T1000 (cell line): ENCODE measurements around the gene PAOX.
"Not testable (repeated sequence)": the region's sequence is repeated elsewhere in the genome, so short reads cannot be mapped to it uniquely, and the experiment has no call there.

ENCODE experiments used
- DNase-seq: peaks from one replicate; lab custom pipeline; 2025; ENCODE audit warnings: mixed read lengths; lab: John Stamatoyannopoulos, UW

Gene PAOX

DNA sequence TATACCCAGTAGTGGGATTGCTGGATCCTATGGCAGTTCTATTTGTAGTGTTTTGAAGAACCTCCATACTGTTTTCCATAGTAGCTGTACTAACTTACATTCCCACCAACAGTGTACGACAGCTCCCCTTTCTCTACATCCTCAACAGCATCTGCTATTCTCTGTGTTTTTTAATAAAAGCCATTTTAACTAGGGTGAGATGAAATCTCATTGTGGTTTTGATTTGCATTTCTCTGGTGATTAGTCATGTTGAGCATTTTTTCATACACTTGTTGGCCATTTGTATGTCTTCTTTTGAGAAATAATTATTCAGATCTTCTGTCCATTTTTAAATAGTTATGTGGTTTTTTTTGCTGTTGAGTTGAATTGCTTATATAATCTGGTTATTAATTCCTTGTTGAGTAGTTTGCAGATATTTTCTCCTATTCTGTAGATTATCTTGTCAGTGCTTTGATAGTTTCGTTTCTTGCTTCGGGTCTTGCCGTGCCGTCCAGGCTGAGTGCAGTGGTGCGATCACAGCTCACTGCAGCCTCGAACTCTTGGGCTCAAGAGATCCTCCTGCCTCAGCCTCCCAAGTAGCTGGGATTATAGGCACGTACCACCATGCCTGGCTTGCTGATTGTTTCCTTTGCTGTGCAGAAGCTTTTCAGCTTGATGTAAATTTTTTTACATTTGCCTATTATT lies 26.9 kb downstream of the PAOX start:
- DNase-seq: no peak

DNA sequence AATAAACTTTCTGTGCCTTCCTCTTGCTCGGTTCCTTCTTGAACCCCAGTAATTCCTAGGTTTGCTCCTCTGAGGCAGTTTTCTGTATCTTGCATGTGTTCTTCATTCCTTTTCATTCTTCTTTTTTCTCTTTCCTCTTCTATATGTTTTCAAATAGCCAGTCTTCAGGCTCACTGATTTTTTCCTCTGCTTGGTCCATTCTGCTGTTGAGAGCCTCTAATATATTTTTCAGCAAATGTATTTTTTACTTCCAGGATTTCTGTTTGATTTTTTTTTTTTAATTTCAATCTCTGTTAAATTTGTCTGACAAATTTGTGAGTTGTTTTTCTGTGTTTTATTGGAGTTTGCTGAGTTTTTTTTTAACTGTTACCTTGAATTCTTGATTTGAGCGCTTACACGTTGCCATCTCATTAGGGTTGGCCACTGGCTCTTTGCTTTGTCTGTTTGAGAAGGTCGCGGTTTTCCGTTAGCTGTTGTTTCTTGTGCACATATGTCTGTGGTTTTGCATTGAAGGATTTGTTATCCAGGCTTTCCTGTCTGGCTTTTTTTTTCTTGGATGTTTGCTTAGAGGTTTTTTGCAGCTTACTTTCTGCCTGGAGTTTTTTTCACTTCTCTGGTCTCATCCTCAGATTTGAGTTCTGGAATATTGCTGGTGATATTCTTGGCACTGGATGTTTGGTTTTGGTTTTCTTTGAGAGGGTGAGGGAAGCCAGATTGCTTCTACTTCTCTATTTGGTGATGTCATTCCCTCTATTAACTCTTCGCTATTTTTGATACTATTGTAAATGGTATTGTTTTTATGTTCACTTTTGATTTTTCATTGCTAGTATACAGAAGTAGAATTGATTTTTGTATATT lies 32.7 kb downstream of the PAOX start:
- DNase-seq: no peak

DNA sequence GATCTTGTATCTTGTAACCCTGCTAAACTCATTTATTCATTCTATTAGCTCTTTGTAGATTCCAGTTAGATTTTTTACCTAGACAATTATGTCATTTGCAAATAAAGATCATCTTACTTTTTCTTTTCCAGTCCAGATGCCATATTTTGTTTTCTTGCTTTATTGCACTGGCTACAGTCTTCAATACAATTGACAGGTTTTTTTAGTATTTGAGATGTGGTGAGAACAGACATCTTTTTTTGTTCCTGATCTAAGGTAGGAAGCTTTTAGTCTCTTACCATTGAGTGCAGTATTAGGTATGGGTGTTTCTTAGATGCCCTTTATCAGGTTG lies 33.3 kb downstream of the PAOX start:
- no peak for DNase-seq

DNA sequence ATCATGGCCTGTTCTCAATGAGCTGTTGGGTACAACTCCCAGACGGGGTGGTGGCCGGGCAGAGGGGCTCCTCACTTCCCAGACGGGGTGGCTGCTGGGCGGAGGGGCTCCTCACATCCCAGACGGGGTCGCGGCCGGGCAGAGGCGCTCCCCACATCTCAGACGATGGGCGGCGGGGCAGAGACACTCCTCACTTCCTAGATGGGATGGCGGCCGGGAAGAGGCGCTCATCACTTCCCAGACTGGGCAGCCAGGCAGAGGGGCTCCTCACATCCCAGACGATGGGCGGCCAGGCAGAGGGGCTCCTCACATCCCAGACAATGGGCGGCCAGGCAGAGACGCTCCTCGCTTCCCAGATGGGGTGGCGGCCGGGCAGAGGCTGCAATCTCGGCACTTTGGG lies 35.3 kb downstream of the PAOX start:
- not testable (repeated sequence) for DNase-seq

DNA sequence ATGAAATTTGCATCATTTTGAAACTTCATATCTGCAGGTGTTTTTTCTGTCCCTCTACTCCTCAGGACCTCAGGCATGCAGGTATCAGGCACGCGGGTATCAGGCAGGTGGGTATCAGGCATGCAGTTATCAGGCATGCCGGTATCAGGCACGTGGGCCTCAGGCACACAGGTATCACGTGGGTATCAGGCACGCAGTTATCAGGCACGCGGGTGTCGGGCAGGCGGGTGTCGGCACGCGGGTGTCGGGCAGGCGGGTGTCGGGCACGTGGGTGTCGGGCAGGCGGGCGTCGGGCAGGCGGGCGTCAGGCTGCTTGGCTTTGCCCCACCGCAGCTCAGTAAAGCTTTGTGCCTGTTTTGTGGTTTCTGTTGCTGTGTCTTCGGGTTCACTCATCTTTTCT lies 36.7 kb downstream of the PAOX start:
- no peak for DNase-seq

DNA sequence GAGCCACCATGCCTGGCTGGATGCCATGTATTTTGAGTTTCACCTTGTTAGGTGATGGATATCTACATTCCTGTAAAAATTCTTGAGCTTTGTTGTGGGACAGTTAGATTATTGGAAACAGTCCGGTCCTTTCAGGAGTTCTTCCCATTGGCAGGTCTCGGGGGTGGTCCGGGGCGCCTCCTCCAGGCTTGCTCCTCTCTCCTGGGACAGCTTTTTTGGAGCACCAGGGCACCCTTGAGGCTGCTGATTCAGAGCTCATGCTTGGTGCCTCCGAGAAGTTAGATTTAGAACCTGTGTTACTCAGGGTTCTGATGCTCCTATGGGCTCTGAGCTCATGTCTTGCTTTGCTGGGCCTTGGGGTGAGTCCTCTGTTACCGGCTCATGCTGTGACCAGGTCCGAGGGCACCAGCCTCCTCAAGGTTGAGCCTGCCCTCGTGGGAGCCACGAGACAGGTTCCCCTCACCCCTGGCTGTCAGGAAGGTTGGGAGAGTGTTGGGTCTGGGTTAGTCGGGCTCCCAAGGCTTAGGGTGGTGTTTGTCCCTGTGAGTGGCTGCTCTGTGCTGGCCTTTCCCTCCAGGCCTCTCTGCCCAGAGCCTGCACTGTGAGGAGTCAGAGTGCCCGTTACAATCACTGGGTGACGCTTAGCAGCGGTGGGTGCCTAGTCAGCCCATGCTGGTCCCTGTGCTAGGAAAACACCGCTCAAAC lies 39.4 kb downstream of the PAOX start:
- no peak for DNase-seq

DNA sequence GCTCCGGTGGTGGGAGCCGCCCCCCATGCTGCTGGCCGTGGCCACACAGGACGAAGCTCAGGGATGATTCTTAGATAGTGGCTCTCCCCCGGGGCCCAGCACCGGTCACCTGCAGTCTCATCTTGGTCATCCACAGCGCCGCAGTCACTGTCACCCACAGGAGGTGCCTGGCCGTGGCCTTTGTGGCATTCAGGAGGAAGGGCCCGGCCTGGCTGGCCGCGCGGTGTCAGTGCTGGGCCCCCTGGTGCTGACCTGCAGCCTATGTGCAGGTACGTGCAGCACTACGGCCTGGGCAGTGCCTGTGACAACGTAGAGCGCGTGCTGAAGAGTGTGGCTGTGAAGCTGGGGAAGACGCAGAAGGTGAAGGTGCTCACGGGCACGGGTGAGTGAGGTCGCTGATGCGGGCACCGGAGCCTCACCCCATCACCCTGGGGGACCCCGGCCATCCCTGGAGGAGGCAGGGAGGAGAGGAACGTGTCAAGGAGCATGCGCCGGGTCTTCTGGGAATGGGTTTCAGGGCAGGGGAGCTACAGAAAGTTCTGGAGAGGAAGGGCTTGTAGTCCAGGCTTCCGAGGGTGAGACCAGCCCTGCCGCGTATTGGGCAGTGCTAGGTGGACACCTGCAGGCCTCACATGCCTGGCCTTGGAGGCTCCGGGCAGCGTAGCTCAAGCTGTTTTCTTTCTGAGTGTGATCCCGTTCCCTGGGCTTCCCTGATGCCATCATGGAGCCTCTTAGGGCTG lies 40.3 kb downstream of the PAOX start:
- DNase-seq: no peak

DNA sequence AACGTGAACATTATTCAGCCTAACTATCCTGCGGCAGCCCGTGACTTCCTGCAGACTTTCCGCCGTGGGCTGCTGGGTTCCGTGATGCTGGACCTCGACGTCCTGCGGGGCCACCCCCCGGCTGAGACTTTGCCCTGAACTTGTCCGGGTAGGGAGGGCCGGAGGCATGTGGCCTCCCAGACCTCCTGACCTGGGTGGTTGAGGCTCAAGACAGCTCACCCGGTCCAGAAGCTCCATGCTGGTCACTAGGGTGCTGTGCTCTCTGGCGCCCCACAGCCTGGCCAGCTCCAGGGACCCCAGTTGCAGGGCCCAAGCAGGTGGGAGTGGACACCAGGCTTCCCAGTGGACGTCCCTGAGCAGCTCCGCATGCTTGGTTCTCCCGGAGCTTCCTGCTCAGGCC lies 41.0 kb downstream of the PAOX start:
- DNase-seq: no peak

DNA sequence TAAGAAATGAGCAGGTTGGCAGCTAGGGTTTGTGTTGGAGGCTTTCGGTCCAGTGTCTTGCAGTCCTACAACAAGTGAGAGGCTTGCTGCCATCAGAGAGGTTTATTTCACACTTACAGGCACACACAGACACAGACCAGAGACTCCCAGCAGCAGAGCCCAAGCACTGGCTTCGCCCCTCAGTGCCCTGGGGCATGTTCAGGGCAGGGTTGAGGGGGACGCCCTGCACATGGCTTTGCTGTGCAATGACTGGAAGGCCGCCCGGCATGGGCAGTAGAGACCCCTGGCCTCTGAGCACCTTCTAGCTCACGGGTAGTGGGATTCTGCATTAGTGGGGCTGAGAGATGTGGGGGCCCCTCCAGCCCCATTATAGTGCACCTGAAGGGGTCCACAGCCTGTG lies 41.5 kb downstream of the PAOX start:
- DNase-seq: no peak

DNA sequence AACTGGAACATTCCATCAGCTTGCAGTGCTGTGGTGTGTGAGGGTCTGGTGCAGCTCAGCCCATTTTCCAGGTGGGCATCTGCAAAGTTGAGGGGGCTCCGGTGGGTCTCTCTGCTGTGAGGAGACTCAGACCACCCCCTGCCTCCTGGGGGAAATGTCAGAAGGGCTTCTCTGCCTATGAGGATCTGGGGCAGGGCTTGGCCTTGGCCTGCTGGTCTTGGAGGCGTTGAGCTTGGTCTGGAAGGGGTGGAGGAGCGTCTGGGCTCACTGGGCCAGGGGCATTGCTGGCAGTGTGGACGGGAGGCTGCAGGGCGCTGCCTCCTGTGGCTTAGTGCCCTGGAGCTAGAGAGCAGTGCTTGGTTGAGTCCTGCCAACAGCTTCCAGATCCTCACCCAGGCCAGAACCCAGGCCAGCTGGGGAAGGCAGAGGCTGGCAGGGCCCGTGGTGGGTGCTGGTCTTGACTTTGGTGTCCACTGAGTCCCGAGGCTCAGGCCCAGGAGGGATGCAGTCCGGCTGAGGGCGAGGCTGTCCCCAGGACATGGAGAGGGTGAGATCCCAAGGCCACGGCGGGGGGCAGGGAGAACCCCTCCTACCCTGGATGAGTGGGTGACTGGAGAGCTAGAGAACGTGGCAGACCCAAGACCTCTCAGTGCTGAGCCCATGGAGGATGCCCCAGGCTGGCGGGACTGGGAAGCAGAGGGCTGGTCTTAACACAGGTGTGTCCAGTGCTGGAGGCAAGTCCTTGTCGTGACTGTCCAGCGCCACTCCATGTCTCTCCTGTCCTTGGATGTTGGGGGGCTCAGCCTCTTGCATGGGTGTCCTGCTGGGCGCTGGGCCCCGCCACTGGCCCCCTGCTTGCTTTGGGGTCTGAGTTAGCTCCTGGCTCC lies 42.5 kb downstream of the PAOX start:
- DNase-seq: no peak

DNA sequence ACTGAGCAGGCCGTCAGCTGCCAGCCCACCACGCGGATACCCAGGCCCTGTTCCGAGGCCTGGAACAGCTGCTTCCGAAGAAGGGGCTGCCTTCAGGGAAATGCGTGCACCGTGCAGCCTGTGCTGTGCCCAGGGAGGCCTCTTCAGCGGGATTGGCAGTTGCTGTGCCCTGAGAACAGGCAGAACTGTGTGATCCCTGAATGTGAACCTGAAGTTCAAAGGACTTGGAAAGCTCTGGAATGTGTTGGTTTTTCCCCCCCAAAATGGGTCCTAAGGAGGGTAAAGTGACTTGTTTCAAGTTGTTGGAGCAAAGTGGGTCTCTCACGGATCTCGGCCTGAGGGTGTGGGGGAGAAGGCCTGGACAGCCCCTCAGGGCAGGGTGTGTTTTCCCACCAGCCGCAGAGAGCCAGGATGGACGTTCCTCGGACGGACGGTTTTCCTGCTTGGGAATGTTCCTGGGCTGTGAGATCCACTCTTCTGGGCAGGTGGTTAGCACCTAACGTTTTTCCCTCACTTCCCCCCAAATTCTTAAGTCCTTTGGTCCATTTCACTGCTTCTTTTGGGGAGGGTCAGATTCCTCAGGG lies 43.3 kb downstream of the PAOX start:
- DNase-seq: no peak

DNA sequence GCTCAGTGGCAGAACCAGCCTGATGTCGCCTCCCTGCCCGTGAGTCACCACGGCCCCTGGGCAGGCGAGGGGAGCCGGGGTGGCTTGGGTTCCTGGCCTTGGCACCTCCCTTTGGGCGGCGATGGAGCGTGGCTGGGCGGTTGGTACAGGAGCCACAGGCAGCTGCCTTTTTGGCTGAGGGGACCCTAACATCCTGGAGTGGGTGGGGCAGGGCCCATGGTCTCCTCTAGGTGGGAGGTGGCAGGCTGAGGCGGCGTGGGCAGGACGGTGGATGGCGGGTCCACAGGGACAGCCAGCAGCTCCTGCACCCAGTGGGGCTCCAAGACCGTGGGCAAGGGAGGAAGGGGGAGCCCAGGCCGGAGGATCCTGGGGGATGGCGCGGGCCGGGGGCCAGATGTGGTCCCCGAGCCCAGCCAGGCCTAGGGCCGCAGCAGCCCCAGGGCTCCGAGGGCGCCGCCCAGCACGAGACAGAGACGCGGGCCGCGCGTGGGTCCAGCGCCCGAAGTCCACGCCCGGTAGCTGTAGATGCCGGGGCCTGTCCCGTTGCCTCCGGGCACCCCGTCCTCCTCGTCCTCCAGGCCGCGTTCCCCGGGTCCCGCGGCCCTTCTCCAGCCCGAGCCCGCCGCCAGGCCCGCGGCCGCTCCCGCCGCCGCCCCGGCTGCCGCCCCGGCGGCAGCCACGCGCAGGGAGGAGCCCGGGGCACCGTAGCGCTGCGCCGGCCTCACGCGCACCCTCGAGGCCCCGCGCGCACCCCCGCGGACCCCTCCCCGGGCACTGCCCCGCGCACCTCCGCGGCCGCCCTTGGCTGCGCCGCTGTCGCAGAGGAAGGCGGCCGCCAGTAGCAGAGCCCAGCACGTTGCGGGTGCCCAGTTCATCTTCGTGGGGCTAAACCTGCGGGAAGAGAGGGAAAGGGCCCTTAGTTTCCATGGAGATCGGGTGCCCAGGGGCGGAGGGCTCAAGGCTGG lies 44.0 kb downstream of the PAOX start:
- DNase-seq: no peak

DNA sequence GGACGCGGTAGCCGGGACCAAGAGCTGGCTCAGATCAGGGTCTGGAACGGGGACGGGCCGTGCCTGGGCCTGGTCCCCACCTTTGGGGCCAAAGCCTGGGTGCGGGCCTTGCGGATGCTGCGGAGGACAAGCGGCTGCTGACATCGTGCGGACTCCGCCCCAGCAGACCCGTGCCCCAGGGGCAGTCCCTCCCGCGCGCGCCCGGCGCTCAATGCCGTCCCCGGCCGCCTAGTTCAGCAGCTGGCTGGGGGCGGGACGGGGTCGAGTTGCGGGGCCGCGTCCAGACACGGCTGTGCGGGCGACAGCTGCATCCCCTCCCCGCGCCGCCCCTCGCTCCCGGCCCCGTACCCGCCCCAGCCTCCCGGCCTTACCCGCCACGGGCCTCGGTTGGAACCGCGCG lies 45.0 kb downstream of the PAOX start:
- DNase-seq: not testable (repeated sequence)

DNA sequence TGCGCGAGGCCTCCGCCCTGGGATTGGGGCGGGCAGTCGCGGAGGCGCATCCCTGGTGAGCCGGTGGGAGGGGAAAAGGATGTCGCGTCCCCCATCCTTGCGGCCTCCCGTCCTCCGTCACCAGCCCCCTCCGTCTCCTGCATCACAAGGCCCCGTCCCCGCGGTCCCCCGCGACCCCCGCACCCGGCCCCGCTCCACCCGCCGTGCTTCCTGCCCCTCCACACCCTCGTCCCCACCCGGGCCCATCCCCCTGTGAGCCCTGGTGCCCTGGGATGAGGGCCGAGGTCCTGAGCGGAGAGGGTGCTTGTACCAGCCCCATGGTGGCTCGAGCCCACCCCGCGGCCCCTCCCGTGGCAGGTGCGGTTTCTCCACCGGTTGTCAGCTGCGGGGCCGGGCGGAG lies 45.5 kb downstream of the PAOX start, which contains the start of gene SPRN:
TSS of gene SPRN (minus strand) at position 25 of the 400 bp plus-strand sequence. CDS start 944 bp downstream, outside the sequence.
- not testable (repeated sequence) for DNase-seq

DNA sequence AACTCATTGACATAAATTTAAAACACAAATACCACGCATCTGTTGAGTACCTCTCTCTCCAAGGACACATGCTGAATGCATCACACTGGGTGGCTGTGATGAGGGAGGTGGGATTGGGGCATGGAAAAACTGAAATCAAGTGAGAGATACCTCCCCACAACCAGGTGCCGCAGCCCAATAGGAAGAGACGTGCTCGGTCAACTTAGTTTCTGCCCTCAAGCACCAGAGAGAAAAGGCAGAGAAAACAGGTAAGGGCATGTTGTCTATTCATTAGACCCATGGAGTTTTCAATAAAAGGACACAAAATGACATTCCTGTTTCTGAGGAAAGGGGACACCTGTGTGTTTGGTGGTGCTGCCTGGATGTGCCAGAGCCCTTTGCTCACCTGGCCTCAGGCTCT lies 50.5 kb downstream of the PAOX start:
- DNase-seq: not testable (repeated sequence)

DNA sequence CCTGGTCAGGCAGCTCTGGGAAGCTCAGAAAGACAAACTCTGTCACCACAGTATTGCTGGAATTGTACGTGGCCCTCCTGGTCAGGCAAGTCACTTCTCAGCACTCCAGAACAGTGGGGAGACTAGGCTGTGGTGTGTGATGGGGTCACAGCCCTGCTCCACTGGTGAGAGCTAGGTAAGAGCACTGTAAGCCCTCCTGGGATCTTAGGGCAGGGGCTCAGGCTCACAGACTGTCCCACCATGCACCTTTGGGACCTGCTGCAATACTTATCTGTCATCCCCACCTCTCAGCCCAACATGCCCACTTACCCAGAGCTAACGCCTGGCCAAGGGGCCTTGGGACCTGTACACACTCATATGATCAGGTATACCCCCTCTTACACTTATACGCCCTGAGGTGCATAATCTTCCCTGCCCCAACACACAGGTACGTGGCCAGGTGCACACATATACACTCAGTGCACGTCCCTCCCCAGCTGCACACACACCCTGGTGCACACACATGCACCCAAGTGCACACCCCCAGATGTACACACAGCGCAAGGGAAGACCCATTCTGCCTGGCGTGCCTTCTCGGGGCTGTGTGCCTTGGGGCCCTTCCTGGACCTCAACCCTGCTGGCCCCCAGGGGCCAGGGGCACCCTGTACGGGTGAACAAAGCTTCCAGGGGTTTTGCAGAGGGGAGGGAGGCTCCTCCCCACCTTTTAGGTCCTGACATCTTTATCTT lies 53.0 kb downstream of the PAOX start:
- not testable (repeated sequence) for DNase-seq

DNA sequence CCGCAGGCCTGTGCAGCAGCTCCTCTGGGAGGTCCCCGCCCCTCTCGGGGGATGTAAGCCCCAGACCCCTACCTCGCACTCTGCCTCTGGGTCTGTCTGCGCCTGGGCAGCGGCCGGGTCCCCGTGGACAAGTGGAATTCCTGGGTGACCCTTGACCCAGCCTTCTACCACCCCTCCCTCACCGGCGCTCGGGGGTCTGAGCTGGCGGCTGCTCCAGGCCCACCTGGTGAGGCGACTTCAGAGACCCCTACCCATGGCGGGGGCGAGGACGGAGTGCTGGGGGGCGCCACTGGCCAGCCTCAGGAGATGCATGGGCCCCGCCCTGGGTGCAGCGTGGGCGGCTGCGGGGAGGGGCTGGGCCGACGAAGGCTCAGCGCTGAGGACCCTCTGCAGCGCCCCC lies 53.7 kb downstream of the PAOX start:
- DNase-seq: not testable (repeated sequence)

DNA sequence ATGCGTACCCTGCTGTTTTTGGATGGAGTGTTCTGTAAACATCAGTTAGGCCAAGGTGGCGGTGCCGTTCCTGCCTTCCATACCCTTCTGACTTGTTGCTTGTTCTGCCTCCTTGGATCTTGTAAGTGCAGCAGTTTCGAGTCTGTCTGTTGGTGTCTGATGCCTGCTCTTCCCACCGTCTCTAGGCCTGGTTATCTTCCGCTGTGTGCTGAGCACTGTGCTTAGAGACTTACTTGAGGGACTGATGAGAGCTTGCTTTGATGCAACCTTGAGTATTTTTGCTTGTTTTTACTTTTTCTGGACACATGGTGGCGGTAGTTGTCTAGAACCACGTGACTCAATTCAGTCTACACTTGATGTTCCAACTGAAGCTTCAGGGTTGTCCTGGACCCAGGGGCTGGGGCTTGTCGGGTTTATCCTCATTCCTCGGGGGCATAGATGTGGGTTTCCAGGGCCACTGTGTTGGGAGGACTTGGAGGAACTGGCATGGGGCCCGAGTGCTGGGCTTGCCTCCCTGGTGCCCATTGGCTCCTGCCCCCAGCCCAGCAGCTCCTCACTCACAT lies 59.7 kb downstream of the PAOX start:
- no peak for DNase-seq
